GM12878 (cell line): ENCODE data around the gene TCEAL6.

Experiments used
- IKZF1 ChIP-seq: fragments of 450-650 bp; conservative IDR thresholded peaks from 2 replicates; pipeline ENCODE4 v1.6.1; 2017; ENCODE audit warnings: antibody characterized with exemption, mild to moderate bottlenecking
- TF ChIP-seq, protein P1 (sequence below), 3 experiments: IDR thresholded peaks in 2 of 3; conservative IDR thresholded peaks in 1 of 3; 2 replicates each; pipeline ENCODE4 v1.5.1; 2011; ENCODE audit warnings: low read depth in 3 of 3, low read length in 3 of 3, mild to moderate bottlenecking in 3 of 3, control low read depth in 2 of 3, moderate library complexity in 2 of 3, inconsistent platforms in 1 of 3, mixed read lengths in 1 of 3; ENCODE audit not compliant: control insufficient read depth in 2 of 3, insufficient read depth in 1 of 3; ENCODE audit errors: extremely low read depth in 1 of 3

DNA sequence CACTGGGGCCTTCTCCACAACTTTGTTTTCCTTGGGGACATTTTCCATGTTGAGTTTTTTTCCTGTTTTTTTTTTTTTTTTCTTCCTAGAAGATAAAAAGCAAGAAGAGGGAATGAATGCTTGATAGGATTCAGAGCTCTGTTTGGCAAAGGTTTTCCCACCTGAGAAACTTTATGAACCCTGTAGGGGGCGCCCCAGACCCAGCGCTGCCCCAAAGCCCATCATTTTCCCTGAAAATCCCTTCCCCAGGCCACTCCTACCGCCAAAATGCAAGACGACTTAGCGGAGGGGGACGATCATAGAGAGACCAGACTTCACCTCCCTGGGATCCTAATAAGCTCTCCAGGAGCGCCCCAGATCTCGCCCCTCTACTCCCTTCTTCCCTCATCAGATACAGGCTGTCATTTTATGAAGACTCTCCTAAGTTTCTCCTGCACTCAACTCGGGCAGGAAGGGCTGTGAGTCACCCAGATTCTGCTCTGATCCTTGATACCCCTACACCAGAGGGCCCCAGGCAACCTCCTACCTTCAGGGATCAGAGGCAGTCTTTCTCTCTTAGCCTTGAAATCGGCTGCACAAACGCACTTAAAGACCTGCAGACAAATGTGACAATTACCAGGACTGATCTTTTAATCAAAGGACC is 12.1 kb upstream of the TCEAL6 start:
- TF ChIP-seq, protein P1, sequence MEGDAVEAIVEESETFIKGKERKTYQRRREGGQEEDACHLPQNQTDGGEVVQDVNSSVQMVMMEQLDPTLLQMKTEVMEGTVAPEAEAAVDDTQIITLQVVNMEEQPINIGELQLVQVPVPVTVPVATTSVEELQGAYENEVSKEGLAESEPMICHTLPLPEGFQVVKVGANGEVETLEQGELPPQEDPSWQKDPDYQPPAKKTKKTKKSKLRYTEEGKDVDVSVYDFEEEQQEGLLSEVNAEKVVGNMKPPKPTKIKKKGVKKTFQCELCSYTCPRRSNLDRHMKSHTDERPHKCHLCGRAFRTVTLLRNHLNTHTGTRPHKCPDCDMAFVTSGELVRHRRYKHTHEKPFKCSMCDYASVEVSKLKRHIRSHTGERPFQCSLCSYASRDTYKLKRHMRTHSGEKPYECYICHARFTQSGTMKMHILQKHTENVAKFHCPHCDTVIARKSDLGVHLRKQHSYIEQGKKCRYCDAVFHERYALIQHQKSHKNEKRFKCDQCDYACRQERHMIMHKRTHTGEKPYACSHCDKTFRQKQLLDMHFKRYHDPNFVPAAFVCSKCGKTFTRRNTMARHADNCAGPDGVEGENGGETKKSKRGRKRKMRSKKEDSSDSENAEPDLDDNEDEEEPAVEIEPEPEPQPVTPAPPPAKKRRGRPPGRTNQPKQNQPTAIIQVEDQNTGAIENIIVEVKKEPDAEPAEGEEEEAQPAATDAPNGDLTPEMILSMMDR (IDR thresholded peaks at IDR 0.05 in 2 of 3, conservative IDR thresholded peaks at IDR 0.05 in 1 of 3; ENCODE audit: control insufficient read depth in 2 of 3, extremely low read depth in 1 of 3, insufficient read depth in 1 of 3, low read depth in 3 of 3, low read length in 3 of 3): peak in 2 of 3 experiments; percentile 6 to 28; a peak in 2 of 6 replicates
- no peak for TF ChIP-seq IKZF1
